Measurements from ENCODE around the gene NFX1. TPM values are rescaled to one million over a fixed set of nuclear protein-coding genes. Genes with fewer than 3 reads are reported as not detected.

The NFX1 gene
- total RNA-seq, 1 experiment from 2014 or later, result 17.4 TPM

GRCh38 chr9:33264473-33265177 is 25.7 kb upstream of the NFX1 start, which contains the start of the genes BAG1 and CHMP5:
TSS of gene BAG1 (minus strand) at chr9:33264708.
TSS of gene CHMP5 (plus strand) at chr9:33265049. CDS start at chr9:33265079, 30 bp downstream.
- DNase-seq (ENCODE audit: low spot score), result peak; percentile 100
- in situ Hi-C loops (cut with HindIII; ENCODE audit: low sequenced_read_pairs), result no loop called here

- in situ Hi-C loops (cut with HindIII; ENCODE audit: low sequenced_read_pairs), result no loop called here
Measured at GRCh38 chr9:33265211-33265865, 25.0 kb upstream of the NFX1 start.

GRCh38 chr9:33267151-33267767 is 23.1 kb upstream of the NFX1 start:
- no peak for DNase-seq (ENCODE audit: low spot score)
- in situ Hi-C loops (cut with HindIII; ENCODE audit: low sequenced_read_pairs), result no loop called here

More at GRCh38 chr9:33265211-33265865, 25.0 kb upstream of the NFX1 start:
- peak; percentile 3 for DNase-seq (ENCODE audit: low spot score)

GRCh38 chr9:33270146-33270545 is 20.2 kb upstream of the NFX1 start:
- no peak for DNase-seq (ENCODE audit: low spot score)
- in situ Hi-C loops (cut with HindIII; ENCODE audit: low sequenced_read_pairs), result no loop called here

- in situ Hi-C loops (cut with HindIII; ENCODE audit: low sequenced_read_pairs), result no loop called here
Measured at GRCh38 chr9:33272061-33272460, 18.3 kb upstream of the NFX1 start.

GRCh38 chr9:33273266-33273971 is 16.9 kb upstream of the NFX1 start:
- in situ Hi-C loops (cut with HindIII; ENCODE audit: low sequenced_read_pairs), result no loop called here

More at GRCh38 chr9:33272061-33272460, 18.3 kb upstream of the NFX1 start:
- no peak for DNase-seq (ENCODE audit: low spot score)

GRCh38 chr9:33273972-33274328 is 16.4 kb upstream of the NFX1 start:
- DNase-seq (ENCODE audit: low spot score), result no peak
- in situ Hi-C loops (cut with HindIII; ENCODE audit: low sequenced_read_pairs), result no loop called here

More at GRCh38 chr9:33273266-33273971, 16.9 kb upstream of the NFX1 start:
- no peak for DNase-seq (ENCODE audit: low spot score)

DNA sequence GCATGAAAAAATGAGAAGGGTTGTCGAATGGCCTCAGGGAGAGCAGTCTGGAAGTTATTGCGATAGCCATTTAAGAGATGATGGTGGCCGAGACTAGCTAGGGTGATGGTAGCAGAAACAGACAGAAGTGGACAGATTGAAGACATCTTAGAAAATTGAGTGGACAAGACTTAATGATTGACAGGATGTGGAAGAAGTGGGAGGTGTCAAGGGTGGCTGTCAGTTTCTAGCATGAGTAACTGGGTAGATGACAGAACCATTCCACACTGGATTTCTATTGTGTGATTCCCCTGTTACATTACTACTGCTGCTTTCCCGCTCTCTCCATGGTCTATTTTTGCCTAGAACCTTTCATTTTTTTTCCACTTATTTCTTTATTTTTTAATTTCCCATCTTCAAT is 12.8 kb upstream of the NFX1 start:
- in situ Hi-C loops (cut with HindIII; ENCODE audit: low sequenced_read_pairs), result no loop called here

GRCh38 chr9:33285502-33285901 is 4.8 kb upstream of the NFX1 start:
- DNase-seq (ENCODE audit: low spot score), result no peak
- in situ Hi-C loops (cut with HindIII; ENCODE audit: low sequenced_read_pairs), result no loop called here

More for the DNA sequence above, 12.8 kb upstream of the NFX1 start:
- DNase-seq (ENCODE audit: low spot score), result no peak

GRCh38 chr9:33287087-33287490 is 3.2 kb upstream of the NFX1 start:
- in situ Hi-C loops (cut with HindIII; ENCODE audit: low sequenced_read_pairs), result no loop called here
- peak; percentile 84 for DNase-seq (ENCODE audit: low spot score)

DNA sequence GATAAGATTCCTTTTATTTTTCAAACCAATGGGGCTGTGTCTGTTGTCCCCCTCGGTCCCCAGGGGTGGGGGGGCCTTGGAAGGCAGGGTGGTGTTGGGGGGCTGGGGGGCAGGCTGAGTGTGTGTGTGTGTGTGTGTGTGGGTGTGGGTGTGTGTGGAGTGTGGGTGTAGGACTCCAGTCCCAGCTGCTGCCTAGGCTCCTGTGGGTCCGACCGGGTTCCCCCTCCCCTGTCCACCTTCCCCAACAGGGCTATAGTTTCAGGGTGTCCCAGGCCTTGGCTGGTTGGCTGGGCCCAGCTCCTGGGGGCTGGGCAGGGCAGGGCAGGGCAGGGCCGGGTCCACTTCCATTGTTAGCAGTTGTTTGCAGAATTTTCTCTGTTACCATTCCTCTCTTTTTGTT is 2.1 kb upstream of the NFX1 start:
- DNase-seq (ENCODE audit: low spot score), result no peak
- in situ Hi-C loops (cut with HindIII; ENCODE audit: low sequenced_read_pairs), result no loop called here

DNA sequence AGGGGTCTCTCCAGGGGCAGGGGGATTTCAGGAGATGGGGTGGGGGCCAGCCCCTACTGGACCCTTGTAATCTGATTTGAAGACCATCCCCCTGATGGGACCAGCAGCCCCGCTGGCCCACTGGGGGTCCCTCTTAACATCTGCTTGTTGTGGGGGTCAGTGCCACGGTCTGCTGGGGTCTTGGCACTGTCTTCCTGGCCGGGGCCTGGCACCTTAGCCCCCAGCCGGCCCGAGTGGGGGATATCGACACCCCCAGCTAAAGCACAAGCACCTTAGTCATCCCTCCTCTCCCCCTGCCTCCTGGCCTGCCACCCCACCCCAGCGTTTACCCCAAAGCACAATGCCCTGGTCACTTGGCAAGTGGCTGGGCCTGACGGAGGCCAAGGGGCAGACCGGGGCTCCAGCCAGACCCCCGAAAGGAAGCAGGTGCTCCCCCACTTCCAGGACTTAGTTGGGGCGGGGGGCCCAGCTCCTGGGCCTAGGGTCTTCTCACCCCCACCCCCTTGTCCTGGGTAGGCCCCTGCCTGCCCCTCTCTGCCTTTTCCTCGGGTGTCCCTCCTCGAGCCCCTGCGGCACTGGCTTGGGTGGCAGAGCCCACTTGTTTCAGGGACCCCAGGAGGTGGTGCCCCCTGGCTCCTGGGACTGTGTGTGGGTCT is 1.4 kb upstream of the NFX1 start:
- DNase-seq (ENCODE audit: low spot score), result no peak
- in situ Hi-C loops (cut with HindIII; ENCODE audit: low sequenced_read_pairs), result no loop called here

DNA sequence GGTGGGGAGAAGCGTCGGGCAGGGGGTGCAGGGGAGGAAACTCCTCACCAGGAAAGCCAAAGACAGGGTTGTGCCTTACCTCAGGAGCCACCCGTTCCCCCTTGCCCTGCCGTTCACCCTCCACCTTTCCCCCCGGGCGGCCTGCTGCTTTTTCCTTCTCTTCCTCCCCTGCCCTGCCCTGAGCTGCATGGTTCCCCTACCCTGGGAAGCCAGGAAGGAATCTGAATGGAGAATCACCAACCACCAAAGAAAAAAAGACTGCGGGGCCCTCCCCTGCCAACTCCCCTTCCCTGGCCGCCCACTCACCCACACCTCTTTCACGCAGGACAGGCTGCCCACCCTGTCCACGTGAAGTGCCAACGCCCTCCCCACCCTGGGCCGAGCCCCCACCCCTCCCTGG is 820 bp upstream of the NFX1 start:
- in situ Hi-C loops (cut with HindIII; ENCODE audit: low sequenced_read_pairs), result no loop called here
- no peak for DNase-seq (ENCODE audit: low spot score)

- in situ Hi-C loops (cut with HindIII; ENCODE audit: low sequenced_read_pairs), result no loop called here
- DNase-seq (ENCODE audit: low spot score), result no peak
Measured at GRCh38 chr9:33289936-33290246, 425 bp upstream of the NFX1 start.

- in situ Hi-C loops (cut with HindIII; ENCODE audit: low sequenced_read_pairs), result no loop called here
- DNase-seq (ENCODE audit: low spot score), result no peak
Measured at GRCh38 chr9:33291031-33291397, 698 bp downstream of the NFX1 start.

GRCh38 chr9:33291901-33292300 is 1.6 kb downstream of the NFX1 start:
- DNase-seq (ENCODE audit: low spot score), result no peak
- in situ Hi-C loops (cut with HindIII; ENCODE audit: low sequenced_read_pairs), result no loop called here

GRCh38 chr9:33293782-33294181 is 3.5 kb downstream of the NFX1 start:
- in situ Hi-C loops (cut with HindIII; ENCODE audit: low sequenced_read_pairs), result no loop called here
- DNase-seq (ENCODE audit: low spot score), result no peak

- DNase-seq (ENCODE audit: low spot score), result peak; percentile 40
- in situ Hi-C loops (cut with HindIII; ENCODE audit: low sequenced_read_pairs), result no loop called here
Measured at GRCh38 chr9:33294670-33295432, 4.5 kb downstream of the NFX1 start.

GRCh38 chr9:33295571-33295970 is 5.3 kb downstream of the NFX1 start:
- DNase-seq (ENCODE audit: low spot score), result no peak
- in situ Hi-C loops (cut with HindIII; ENCODE audit: low sequenced_read_pairs), result no loop called here
